HG03378 (cell line): ENCODE results near the gene MRPS2.

Experiments
- ATAC-seq: cut with Tn5 transposase; IDR thresholded peaks from one replicate; pipeline ENCODE4 v1.9.1; 2021; ENCODE audit warnings: mild to moderate bottlenecking, moderate library complexity; ENCODE audit not compliant: unreplicated experiment

MRPS2 gene

GRCh38 chr9:135480071-135480939, 20.2 kb upstream of the MRPS2 start:
- no peak for ATAC-seq

- ATAC-seq = no peak
Observed at GRCh38 chr9:135480940-135481310, 19.6 kb upstream of the MRPS2 start.

GRCh38 chr9:135482015-135482754, 18.3 kb upstream of the MRPS2 start:
- no peak for ATAC-seq

GRCh38 chr9:135484460-135485277, 15.8 kb upstream of the MRPS2 start:
- no peak for ATAC-seq

- ATAC-seq = no peak
Observed at GRCh38 chr9:135485385-135485784, 15.1 kb upstream of the MRPS2 start.

- ATAC-seq = no peak
Observed at GRCh38 chr9:135485832-135486231, 14.7 kb upstream of the MRPS2 start.

GRCh38 chr9:135486267-135487065, 14.0 kb upstream of the MRPS2 start:
- no peak for ATAC-seq

GRCh38 chr9:135487281-135488012, 13.0 kb upstream of the MRPS2 start:
- ATAC-seq = no peak

- no peak for ATAC-seq
Observed at GRCh38 chr9:135488013-135488330, 12.5 kb upstream of the MRPS2 start.

GRCh38 chr9:135488527-135488926, 12.0 kb upstream of the MRPS2 start:
- no peak for ATAC-seq

- ATAC-seq = no peak
Observed at GRCh38 chr9:135489188-135489906, 11.1 kb upstream of the MRPS2 start.

GRCh38 chr9:135490166-135490870, 10.2 kb upstream of the MRPS2 start:
- ATAC-seq = no peak

- no peak for ATAC-seq
Observed at GRCh38 chr9:135490980-135491464, 9.5 kb upstream of the MRPS2 start.

- no peak for ATAC-seq
Observed at GRCh38 chr9:135491764-135492163, 8.7 kb upstream of the MRPS2 start.

- no peak for ATAC-seq
Observed at GRCh38 chr9:135492886-135493669, 7.4 kb upstream of the MRPS2 start.

GRCh38 chr9:135494791-135495559, 5.5 kb upstream of the MRPS2 start:
- no peak for ATAC-seq
